Nucleus accumbens (tissue), 56 donors: ENCODE data around the gene KRT75.
"Not testable (repeated sequence)": the region's sequence is repeated elsewhere in the genome, so short reads cannot be mapped to it uniquely, and the experiment has no call there.

Experiments
- DNase-seq, 56 donors: peaks; one replicate each; lab custom pipeline; 2025; lab: John Stamatoyannopoulos, UW

KRT75 gene

DNA sequence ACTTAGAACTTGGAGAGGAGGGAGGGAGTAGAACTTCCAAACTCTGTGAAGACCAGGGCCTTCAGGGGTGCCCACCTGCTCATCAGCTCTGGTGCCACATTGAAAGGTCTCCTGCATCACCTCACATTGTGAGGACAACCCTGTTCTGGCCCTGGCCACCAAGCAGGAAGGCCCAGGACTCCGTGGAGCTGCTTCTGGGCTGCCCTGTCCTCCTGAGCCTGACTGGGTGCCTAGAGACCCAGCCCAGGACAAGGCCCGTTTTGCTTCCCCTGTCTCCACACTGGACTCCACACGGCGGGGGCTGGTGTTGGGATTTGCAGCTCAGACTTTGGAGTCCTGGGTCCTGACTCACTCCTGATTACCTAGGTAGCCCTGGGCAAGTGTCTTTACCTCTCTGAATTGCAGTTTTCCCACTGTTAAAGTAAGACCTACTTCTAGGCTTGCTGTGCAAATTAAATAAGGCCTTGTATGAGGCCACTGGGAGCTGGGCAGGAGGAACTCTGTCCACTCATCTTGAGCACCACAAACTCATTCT is 15.5 kb downstream of the KRT75 start:
- no peak for DNase-seq

DNA sequence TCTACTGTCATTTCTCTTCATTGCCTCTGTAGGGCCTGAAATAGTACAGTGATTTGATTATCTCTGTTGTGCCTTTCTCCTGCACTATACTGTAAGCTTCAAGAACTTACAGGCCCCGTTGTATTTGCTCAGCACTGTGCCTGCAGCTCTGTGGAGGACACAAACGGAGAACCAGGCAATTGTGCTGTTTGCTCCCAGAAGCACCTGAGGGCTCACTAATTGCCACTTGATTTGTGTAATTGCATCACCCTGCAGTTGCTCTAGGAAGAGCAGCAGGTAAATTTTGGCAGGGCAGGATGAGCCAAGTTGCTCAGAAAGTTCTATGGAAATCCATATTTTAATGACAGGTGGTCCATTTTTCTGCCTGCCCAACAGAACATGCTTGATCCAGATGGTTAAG is 16.4 kb downstream of the KRT75 start:
- DNase-seq, result no peak

DNA sequence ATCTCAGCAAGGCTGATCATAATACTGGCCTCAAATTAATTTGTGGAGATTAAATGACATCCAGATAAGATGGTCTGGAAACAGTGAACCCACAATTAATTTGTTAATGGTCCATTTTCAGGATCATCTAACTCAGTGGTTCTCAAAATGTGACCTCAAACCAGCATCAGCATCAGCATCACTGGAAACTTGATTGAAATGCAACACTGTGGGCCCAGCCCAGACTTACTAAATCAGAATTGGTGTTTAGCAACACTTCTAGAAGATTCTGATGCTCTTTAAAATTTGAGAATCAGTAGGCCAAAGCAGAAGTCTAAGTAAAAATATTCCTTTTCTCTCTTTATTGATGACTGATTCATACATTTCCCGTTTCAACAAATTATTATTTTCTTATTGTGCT is 17.4 kb downstream of the KRT75 start:
- DNase-seq, result no peak

- DNase-seq, result no peak
These were observed 18.1 kb downstream of the KRT75 start for GRCh38 chr12:52415870-52416750.

DNA sequence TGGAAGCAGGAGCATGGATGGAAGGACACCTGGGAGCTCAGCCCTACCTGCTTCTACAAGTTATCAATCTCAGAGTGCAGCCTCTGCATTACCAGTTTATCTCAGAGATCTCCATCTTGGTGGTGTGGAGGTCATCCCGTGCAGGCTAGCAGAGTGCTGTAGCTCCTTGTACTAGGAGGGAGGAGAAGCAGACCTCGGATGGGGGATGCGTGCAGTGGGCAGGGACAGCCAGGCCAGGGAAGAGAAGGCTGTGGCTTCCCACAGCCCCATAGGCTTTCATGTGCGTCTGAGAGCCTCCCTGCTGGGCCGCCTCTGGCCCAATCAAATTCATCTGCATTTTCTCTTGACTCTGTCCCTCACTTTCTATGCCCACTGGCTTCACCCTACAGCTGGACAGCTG is 19.2 kb downstream of the KRT75 start:
- DNase-seq, result no peak

DNA sequence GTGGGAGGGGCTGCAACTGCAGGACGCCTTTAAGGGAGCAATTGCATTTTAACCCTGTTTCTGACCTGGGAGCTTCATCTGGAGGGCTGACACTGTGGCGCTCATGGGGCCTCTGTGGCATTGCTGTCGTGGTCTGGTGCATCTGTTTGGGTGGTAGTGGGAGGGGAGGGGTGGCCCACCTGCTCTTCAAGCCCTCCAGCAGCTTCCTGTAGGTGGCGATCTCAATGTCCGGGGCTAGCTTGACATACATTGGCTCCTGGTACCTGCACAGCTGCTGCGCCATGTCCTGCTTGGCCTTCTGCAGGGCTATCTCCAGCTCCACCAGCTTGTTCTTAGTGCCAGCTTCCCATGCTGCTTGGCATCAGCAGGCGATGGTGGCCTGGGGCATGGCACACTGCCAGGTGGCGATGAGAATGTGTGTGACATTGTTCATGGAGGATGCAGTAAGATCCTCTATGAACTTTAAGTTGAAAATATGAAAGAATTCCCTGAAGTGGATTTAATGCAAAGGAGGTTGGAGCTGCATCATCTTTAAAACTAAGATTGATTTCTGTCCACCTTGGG is 20.3 kb downstream of the KRT75 start:
- DNase-seq, result no peak

GRCh38 chr12:52413202-52413601 is 21.0 kb downstream of the KRT75 start:
- no peak for DNase-seq

DNA sequence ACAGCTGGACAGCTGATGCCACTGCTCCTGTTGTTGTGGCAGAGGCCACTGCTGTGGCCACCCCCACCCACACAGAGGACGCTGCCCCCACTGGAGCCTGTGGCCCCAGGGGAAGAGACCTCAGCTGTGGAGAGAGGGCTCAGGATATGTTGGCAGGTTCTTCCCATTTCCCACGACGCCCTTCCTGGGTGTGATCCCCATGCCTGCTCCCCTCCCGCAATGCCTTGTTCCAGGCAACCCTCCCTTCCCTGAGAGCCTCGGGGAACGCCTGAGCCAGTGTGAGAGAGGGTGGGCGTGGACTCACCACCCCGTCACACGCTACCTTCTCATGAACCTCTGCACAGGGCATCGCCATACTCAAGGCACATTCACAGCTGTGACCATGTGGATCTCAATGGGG is 22.4 kb downstream of the KRT75 start:
- no peak for DNase-seq

GRCh38 chr12:52410589-52411248 is 23.5 kb downstream of the KRT75 start:
- not testable (repeated sequence) for DNase-seq

GRCh38 chr12:52407918-52408317 is 26.3 kb downstream of the KRT75 start:
- no peak for DNase-seq

DNA sequence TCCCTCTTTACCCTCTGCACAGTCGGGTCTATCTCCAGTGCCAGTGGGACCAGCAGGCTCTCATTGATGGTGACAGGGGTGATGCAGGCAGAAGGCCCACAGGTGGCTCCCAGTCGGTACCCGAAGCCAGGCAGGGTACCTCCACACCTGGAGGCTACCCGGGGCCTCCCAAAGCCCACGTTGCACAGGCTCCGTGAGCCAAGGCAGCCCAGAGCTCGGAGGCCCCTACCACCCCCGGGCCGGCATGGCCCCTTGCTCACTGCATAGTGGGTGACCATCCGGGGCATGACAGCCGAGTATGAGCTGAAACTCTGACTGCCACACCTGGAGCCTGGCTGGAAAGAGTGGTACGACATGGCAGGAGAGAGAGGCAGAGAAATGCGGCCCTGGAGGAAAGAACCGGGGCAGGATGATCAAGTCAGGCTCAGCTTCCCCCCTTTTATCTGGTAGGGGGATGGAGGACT is 28.2 kb downstream of the KRT75 start, which contains the start of gene KRT82:
KRT82 (minus strand) TSS at position 414 of the 464 bp plus-strand sequence; CDS start at position 356, 58 bp downstream.
- DNase-seq, result no peak

DNA sequence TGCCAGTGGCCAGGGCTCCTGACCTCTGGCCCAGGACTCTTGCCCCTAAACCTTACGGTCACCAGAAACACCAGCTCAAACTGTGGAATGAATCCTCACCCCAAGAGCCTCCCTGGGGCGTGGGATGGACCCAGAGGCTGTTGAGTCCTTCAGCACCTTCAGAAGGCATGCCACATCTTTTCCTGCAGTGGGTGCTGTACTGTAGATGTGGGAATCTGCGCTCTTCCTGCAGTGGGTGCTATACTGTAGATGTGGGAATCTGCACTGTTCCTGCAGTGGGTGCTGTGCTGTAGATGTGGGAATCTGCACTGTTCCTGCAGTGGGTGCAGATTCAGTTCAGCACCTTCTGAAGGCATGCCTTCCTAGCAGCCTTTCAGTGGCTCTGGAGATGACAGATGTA is 29.2 kb downstream of the KRT75 start:
- no peak for DNase-seq

DNA sequence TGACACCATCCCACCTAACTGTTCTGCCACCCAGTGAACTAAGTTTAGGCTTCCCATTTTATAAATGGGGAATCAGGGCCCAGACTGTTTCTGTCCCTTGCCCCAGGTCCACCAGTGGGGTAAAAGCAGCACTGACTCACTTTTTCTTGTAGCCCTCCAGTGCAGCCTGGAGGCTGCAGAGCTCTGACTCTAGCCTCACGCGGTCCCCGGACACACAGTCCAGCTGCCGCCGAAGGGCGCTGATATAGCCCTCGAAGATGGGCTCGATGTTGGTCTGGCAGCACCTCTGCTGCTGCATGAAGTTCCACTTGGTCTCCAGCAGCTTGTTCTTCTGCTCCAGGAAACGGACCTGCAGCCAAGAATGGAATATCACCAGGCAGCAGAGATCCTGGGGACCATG is 30.6 kb downstream of the KRT75 start:
- DNase-seq, result no peak

GRCh38 chr12:52402873-52403540 is 31.2 kb downstream of the KRT75 start:
- DNase-seq, result no peak

DNA sequence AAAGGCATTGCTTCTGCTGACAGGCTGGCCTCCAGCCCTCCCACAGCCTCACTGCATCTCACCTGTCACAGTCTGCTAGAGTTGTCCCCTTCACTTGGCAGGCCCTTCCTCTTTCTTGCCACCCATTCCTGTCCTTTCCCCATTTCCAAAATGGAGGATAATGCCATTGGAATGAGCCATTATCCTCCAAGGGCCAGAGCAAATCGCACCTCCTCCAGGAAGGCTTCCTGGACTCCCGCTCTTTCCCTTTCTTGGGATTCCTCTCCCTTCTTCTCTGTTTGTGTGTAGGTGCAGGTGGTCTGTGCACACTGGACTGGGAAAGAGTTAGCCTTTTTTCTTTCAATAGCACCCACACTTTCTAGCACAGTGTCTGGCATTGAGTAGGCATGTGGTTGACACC is 31.8 kb downstream of the KRT75 start:
- DNase-seq, result no peak

- DNase-seq, result no peak
These were observed 32.2 kb downstream of the KRT75 start for GRCh38 chr12:52401926-52402325.

- no peak for DNase-seq
These were observed 32.6 kb downstream of the KRT75 start for GRCh38 chr12:52401526-52401925.

GRCh38 chr12:52400906-52401305 is 33.3 kb downstream of the KRT75 start:
- no peak for DNase-seq

GRCh38 chr12:52399756-52400155 is 34.4 kb downstream of the KRT75 start:
- DNase-seq, result no peak

GRCh38 chr12:52398176-52398575 is 36.0 kb downstream of the KRT75 start:
- DNase-seq, result no peak

DNA sequence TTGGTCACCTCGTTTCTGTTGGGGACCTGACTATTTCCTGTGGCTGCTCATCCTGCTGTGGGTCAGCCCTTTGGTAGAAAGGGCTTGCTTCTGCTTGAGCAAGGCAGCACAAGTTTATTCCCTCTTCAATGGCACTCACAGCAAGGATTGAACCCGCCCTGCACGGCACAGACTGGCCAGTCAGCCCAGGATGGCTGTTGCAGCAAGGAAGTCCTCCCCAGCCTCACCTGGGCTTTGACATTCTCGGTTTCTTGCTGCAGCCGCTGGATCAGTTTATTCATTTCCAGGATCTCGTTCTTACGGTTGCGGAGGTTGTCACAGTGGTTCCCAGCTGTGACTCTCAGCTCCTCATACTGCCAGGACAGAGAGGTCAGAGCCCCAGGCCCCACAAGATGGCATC is 37.5 kb downstream of the KRT75 start:
- no peak for DNase-seq
